ENCODE data around the gene HPS1. TPM values are rescaled to one million over a fixed set of nuclear protein-coding genes. Genes with fewer than 3 reads are reported as not detected.
"Not testable (repeated sequence)": the region's sequence is repeated elsewhere in the genome, so short reads cannot be mapped to it uniquely, and the experiment has no call there.

HPS1 gene
- total RNA-seq, 1 experiment from 2014 or later = 44.2 TPM

GRCh38 chr10:98390406-98390805 is 56.3 kb downstream of the HPS1 start:
- no peak for DNase-seq (ENCODE audit: low spot score)

GRCh38 chr10:98389398-98389797 is 57.3 kb downstream of the HPS1 start:
- DNase-seq (ENCODE audit: low spot score) = no peak

DNA sequence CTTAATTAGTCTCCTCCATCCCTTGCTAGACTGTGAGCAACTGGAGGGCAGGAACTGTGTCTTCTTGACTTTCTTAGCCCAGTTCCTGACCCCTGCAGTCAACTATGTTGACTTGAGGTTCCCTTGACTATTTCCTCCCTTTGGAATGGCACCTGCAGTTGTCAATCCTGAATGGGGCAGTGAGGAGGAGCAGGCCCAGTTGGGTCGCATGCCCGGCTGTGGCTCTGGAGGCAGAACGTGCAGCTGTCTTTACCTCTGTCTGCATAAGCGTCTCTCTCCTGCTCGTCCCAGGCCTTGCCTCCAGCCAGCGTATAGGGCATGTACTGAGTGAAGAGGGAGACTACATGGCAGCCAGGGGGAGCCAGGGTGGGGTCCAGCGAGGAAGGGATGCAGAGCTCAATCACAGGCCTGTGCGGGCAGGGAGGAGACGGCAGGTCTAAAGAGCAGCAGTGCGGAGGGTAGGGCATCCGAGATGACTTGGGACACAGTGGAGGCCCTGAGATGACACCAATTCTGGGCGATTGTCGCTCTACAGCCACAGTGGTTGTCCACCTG is 58.6 kb downstream of the HPS1 start:
- DNase-seq (ENCODE audit: low spot score) = no peak

GRCh38 chr10:98384531-98385133 is 62.1 kb downstream of the HPS1 start:
- DNase-seq (ENCODE audit: low spot score) = no peak

GRCh38 chr10:98383869-98384268 is 62.9 kb downstream of the HPS1 start:
- no peak for DNase-seq (ENCODE audit: low spot score)

DNA sequence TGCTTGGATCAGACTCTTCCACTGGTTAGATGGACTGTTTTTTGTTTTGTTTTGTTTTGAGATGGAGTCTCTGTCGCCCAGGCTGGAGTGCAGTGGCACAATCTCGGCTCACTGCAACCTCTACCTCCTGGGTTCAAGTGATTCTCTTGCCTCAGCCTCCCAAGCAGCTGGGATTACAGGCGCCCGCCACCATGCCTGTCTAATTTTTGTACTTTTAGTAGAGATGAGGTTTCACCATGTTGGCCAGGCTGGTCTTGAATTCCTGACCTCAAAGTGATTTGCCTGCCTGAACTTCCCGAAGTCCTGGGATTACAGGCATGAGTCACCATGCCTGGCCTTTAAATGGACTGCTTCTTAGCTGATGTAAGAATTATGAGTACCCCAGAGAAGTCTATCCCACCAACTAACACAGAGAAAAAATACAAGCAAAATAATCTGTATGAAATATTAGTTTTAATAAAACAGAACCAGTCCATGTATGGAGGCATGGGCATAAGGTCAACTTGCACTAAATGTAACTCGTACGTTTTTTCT is 63.5 kb downstream of the HPS1 start:
- not testable (repeated sequence) for DNase-seq (ENCODE audit: low spot score)

DNA sequence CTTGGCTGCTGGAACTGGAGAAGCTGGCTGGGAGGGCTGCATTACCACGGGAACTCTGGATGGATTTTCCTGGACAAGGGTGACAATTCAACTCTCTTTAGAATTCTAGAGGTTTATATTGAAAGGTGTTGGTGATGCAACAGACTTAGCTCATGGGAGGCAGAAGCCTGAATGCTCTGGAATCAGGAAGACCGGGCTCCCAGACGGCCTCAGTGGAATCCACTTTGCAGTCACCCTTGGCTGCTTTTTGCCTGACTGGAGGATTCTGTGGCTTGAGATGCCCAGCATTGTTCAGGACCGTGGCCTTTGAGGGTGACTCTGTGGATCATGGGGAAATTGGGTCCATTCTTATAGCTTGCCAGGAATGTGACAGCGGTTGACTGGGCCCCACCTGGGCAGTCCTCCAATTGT is 64.0 kb downstream of the HPS1 start:
- DNase-seq (ENCODE audit: low spot score) = no peak

- no peak for DNase-seq (ENCODE audit: low spot score)
Measured at GRCh38 chr10:98380493-98381339, 66.0 kb downstream of the HPS1 start.

- no peak for DNase-seq (ENCODE audit: low spot score)
Measured at GRCh38 chr10:98378722-98379121, 68.0 kb downstream of the HPS1 start.

DNA sequence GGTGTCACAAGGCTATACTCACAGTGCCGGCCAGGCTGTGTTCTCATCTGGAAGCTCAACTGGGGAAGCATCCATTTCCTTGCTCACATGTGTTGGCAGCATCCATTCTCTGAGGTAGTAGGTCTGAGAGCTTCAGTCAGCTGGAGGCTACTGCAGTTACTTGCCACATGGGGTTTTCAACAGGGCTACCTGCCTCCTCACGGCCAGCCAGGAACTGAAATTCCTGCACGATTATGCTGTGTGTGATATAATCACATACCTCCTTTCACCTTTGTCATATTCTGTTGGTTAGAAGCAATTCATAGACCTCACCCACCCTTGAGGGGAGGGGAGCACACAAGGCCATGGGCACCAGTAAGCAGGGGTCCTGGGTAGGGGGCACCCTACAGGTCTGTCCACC is 69.2 kb downstream of the HPS1 start:
- DNase-seq (ENCODE audit: low spot score) = no peak

- no peak for DNase-seq (ENCODE audit: low spot score)
Measured at GRCh38 chr10:98377001-98377400, 69.7 kb downstream of the HPS1 start.

- DNase-seq (ENCODE audit: low spot score) = no peak
Measured at GRCh38 chr10:98376485-98376884, 70.2 kb downstream of the HPS1 start.

- no peak for DNase-seq (ENCODE audit: low spot score)
Measured at GRCh38 chr10:98374217-98374985, 72.3 kb downstream of the HPS1 start.

GRCh38 chr10:98373260-98374040 is 73.3 kb downstream of the HPS1 start:
- DNase-seq (ENCODE audit: low spot score) = no peak

DNA sequence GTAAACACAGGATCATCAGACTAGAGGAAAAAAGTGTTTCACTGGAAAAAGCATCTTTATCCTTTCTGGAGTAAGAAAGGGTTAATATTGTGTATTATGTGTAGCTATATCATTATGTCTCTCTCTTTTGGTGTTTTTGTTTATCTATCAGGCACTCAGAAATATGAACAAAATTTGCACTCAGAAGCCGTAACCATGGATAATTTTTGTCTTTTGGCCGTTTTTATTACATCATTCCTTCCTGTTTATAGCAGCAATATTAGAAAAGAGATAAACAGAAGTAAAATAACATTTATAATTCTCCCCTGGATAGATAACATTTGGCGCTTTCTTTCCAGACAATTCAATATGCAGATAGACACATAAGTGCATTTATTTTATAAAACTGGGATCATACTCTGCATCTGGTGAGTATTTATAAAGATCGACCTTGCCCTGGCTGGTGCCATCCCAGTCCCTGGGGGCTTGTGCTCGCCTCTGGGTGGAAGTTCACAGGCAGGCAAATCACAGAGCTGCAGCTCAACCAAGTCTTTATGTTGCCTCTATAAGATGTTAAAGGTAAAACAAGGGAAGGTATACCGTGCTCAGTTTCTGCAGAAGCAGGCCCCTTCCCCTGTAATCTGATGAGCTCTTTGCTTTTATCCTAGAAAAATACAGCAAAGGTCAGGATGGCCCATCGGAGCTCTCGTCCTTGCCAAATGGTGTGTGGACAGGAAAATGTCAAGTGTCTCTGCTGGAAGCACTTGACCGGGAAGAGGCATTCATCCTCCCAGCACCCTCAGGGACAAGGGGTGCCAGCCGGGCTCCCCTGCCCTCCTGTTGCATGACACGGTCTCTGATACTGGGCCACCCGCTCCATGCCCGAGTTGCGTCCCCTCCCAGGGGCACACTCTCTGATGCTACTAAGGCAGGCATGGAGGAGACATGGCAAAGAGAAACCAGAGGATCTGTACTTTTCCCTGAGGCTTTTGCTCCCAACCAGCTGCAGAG is 75.6 kb downstream of the HPS1 start:
- DNase-seq (ENCODE audit: low spot score) = no peak

DNA sequence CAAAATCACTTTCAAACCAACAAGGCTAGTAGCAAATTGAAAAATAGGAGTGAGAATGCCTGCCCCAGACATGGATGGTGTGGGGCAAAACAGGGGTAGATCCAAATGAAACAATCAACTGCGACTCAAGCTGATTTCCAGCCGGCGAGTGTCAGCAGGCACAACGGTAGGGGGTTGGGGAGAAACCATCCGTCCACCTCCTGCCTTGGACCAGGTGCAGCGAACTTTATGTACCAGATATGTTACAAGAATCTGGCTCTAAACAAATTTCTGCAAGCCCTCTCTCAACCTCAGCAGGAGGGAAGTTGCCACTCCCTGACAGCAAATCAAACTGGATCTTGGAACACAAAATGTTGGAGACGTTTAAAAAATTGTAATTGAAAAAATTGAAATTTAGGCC is 76.9 kb downstream of the HPS1 start:
- DNase-seq (ENCODE audit: low spot score) = no peak

- no peak for DNase-seq (ENCODE audit: low spot score)
Measured at GRCh38 chr10:98368644-98369043, 78.1 kb downstream of the HPS1 start.

- no peak for DNase-seq (ENCODE audit: low spot score)
Measured at GRCh38 chr10:98367604-98368451, 78.9 kb downstream of the HPS1 start.

Data from HT-29 (cell line).